BLaER1 (cell line): ENCODE data around the gene RHEBL1.

ENCODE experiments used
- H3K27ac ChIP-seq: shearing (Covaris generic); formaldehyde crosslinking; 2 replicates; pipeline ENCODE4 v1.8.1; 2022
- H3K27me3 ChIP-seq: shearing (Covaris generic); formaldehyde crosslinking; 2 replicates; pipeline ENCODE4 v1.8.1; 2022
- H3K36me3 ChIP-seq: shearing (Covaris generic); formaldehyde crosslinking; 2 replicates; pipeline ENCODE4 v1.8.1; 2022
- H3K4me1 ChIP-seq: shearing (Covaris generic); formaldehyde crosslinking; 2 replicates; pipeline ENCODE4 v1.8.1; 2022
- H3K4me2 ChIP-seq: shearing (Covaris generic); formaldehyde crosslinking; 2 replicates; pipeline ENCODE4 v1.8.1; 2022
- H3K4me3 ChIP-seq: shearing (Covaris generic); formaldehyde crosslinking; 2 replicates; pipeline ENCODE4 v1.8.1; 2022
- H3K9ac ChIP-seq: shearing (Covaris generic); formaldehyde crosslinking; 2 replicates; pipeline ENCODE4 v1.8.1; 2022
- H3K9me3 ChIP-seq: shearing (Covaris generic); formaldehyde crosslinking; 2 replicates; pipeline ENCODE4 v1.8.1; 2022
- H4K20me1 ChIP-seq: shearing (Covaris generic); formaldehyde crosslinking; 2 replicates; pipeline ENCODE4 v1.8.1; 2022
- Cebpa-rat ChIP-seq: shearing (Covaris generic); IDR thresholded peaks from 2 replicates; pipeline ENCODE4 v1.8.1; 2022

The RHEBL1 gene

DNA sequence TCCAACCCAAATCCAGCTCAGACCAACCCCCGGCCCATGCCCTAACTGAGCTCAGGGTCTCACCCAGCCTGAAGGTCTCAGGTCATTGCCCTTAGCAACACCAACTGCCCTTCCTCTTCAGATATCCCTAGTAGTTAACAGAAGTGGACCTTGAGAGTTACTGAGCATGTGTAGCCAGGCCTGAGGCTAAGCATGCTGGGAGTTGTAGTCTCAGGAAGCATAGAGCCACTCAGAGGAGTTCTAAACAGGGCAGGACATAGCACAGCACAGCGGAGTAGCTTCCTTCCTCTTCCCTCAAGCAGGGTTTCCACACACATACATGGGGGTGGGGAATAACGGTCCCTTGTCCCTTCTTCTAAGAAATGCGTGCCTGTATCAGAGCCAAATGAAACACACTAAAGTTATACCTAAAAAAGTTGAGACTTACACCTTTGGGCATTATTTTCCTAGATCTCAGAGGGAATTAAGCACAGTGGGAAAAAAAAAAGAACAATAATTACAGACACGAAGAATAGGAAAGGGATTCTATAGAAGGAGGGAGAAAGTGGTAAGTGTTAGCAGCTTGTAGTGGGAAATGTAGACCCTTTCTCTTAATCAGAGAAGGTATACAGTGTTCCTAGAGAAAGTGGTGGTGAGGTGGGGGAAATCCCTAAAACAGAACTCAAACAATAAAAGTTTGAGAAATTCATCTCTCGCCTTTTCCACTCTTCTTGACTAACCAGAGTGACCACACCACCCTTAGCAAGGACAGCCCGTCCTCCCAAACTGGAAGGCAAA lies 13.6 kb downstream of the RHEBL1 start:
- Histone ChIP-seq H3K9me3 (no peaks in the 10 kb centered on the region), H3K27me3 (no peaks in the 10 kb centered on the region), H3K4me3 (peak overlapping the region; percentile 98), H4K20me1 (peaks cover 90% of the 10 kb centered on the region), H3K4me2 (peak overlapping the region; percentile 90), H3K9ac (peak overlapping the region; percentile 99), H3K27ac (peak overlapping the region; percentile 99), H3K4me1 (peaks cover 28% of the 10 kb centered on the region), H3K36me3 (peaks cover 46% of the 10 kb centered on the region)
- no peak for TF ChIP-seq Cebpa-rat

DNA sequence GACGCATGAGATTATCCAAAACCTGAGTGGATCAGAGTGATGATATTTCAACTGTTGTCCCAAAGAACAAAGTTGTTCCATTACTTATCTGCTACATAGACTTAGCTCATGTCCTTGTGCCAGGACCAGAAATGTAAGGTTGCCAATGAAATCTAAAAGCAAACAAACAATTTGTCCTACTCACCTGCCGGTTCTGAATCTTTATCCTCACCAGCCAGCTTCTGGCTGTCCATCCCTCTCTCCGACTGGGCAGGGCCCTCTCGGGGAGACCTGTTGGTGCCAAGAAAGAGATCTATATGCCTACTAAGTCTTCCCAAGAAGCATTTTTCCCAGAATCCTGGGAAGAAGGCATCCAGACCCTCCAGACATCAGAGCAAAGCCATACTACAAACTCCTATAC lies 14.7 kb downstream of the RHEBL1 start:
- Histone ChIP-seq H3K9ac (peak overlapping the region; percentile 99; the same call in 1 of the 2 replicates), H3K27me3 (no peaks in the 10 kb centered on the region), H3K36me3 (peaks cover 57% of the 10 kb centered on the region), H3K27ac (no peak overlapping the region), H4K20me1 (peaks cover 100% of the 10 kb centered on the region), H3K4me3 (no peak overlapping the region), H3K4me2 (peak overlapping the region; percentile 90), H3K4me1 (peaks cover 27% of the 10 kb centered on the region), H3K9me3 (no peaks in the 10 kb centered on the region)
- no peak for TF ChIP-seq Cebpa-rat

DNA sequence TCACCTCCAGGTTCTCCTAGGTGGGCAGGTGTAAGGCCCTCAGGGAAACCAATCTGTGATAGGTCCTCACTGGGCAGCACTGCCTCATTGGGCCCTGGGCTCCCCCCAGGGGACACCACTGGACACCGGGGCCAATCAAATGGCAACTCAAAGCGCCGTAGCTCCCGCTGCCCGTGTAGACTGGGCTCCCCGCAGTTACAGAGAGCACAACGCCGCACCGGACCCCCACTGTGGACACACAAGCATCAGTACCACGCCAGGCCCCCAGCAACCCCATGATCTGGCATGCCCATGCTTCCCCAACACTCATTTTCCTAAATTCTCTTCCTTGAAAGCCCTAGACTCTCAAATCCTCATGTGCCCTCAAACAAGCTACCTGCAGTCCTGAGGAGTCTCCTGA lies 15.3 kb downstream of the RHEBL1 start:
- TF ChIP-seq Cebpa-rat, result no peak
- H3K9ac ChIP-seq, result no peak overlapping the region
- no peak overlapping the region for H3K4me2 ChIP-seq
- peaks cover 27% of the 10 kb centered on the region for H3K4me1 ChIP-seq
- H3K36me3 ChIP-seq, result peaks cover 63% of the 10 kb centered on the region
- H3K27me3 ChIP-seq, result no peaks in the 10 kb centered on the region
- H3K4me3 ChIP-seq, result no peak overlapping the region
- no peaks in the 10 kb centered on the region for H3K9me3 ChIP-seq
- H3K27ac ChIP-seq, result no peak overlapping the region
- peaks cover 100% of the 10 kb centered on the region for H4K20me1 ChIP-seq

DNA sequence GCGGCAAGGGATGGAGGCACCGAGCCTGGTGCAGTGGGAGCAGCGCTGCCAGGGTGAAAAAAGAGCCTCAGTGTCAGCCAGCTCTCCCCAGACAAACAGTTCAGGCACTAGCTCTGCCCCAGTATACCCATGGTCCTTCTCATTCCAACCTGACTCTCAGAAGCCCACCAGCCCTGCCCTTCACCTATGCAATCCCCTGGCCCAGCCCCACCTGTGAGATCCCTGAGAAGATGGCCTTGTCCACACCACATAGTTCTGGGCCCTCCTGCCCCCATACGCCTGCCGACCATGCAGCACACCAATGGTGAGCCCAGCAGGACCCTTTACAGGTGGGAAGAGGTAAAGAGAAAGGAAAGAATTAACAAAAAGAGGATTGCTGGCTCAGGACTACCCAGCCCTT lies 15.7 kb downstream of the RHEBL1 start:
- TF ChIP-seq Cebpa-rat, result no peak
- Histone ChIP-seq H3K9me3 (no peaks in the 10 kb centered on the region), H3K4me1 (peaks cover 27% of the 10 kb centered on the region), H3K4me3 (no peak overlapping the region), H3K27me3 (no peaks in the 10 kb centered on the region), H4K20me1 (peaks cover 100% of the 10 kb centered on the region), H3K36me3 (peaks cover 67% of the 10 kb centered on the region), H3K27ac (no peak overlapping the region), H3K9ac (no peak overlapping the region), H3K4me2 (no peak overlapping the region)

DNA sequence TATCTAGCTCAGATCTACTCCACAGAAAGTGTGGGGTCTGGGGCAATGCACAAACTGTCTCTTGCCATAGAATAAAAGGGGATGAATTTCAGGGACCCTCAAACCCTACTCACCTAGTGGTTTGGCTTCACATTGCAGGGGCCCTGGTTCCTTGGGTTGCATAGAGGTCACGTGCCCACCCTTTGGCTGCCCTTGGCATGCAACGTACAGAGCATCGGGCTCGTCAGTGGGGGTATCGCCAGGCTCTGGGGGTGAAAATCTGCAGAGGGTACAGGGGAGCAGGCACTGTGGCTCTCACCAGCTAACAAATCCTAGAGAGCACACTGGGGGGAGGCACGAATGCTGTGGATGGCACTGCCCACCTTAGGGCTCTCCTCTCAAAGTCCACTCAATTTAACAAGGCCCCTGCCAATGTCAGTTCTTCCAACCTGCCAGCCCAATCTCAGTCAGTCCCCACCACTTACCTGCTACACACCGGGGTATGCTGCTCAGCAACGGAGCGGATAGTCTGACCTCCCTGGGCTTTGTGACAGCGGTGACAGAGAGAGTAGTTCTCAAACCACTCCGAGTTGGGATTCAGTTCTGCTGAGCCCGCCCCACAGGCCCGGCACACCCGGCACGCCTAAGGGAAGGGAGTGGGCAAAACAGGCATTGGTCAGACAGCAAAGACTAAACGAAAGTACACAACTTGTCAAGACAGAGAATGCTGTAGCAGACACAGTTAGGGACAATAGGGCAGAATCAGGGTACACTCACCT lies 17.1 kb downstream of the RHEBL1 start:
- Histone ChIP-seq H4K20me1 (peaks cover 100% of the 10 kb centered on the region), H3K4me1 (peaks cover 26% of the 10 kb centered on the region), H3K4me3 (no peak overlapping the region), H3K9ac (no peak overlapping the region), H3K27ac (no peak overlapping the region), H3K9me3 (no peaks in the 10 kb centered on the region), H3K4me2 (no peak overlapping the region), H3K36me3 (peaks cover 82% of the 10 kb centered on the region), H3K27me3 (no peaks in the 10 kb centered on the region)
- no peak for TF ChIP-seq Cebpa-rat

DNA sequence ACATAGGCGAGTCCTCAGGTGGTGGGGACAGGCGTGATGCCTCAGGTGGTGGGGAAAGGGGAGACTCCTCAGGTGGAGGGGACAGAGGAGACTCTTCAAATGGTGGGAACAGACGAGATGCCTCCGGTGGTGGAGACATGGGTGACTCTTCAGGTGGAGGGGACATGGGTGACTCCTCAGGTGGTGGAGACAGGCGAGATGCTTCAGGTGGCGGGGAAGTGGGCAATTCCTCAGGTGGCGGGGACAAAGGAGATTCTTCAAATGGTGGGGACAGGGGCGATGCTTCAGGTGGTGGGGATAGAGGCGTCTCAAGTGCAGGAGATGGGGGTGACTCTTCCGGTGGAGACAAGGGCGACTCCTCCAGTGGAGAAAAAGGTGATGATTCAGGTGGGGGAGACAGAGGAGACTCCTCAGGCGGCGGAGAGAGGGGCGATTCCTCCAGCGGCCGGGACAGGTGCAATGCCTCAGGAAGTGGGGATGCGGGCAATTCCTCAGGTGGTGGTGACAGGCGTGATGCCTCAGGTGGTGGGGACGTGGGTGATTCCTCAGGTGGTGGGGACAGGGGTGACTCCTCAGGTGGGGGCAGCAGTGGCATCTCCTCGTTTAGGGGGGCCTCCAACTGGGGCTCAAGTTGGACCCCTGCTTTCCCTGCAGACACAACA lies 17.9 kb downstream of the RHEBL1 start:
- Histone ChIP-seq H3K4me3 (no peak overlapping the region), H3K9me3 (no peaks in the 10 kb centered on the region), H3K27me3 (no peaks in the 10 kb centered on the region), H3K27ac (no peak overlapping the region), H3K4me2 (no peak overlapping the region), H3K9ac (no peak overlapping the region), H3K36me3 (peaks cover 89% of the 10 kb centered on the region), H4K20me1 (peaks cover 100% of the 10 kb centered on the region), H3K4me1 (peaks cover 18% of the 10 kb centered on the region)
- no peak for TF ChIP-seq Cebpa-rat

DNA sequence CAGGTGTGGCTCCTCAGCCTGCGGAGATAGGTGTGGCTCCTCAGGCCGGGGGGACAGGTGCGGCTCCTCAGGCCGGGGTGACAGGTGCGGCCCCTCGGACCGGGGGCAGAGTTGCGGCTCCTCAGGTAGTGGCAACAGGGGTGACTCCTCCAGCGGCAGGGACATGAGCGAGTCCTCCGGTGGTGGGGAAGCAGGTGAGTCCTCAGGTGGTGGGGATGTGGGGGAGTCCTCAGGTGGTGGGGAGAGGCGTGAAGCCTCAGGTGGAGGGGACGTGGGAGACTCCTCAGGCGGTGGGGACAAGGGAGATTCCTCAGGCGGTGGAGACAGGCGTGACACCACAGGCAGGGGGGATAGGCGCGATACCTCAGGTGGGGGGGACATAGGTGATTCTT lies 18.4 kb downstream of the RHEBL1 start:
- TF ChIP-seq Cebpa-rat, result no peak
- H3K9me3 ChIP-seq, result no peaks in the 10 kb centered on the region
- H3K9ac ChIP-seq, result no peak overlapping the region
- H3K27me3 ChIP-seq, result no peaks in the 10 kb centered on the region
- H3K4me3 ChIP-seq, result no peak overlapping the region
- peaks cover 100% of the 10 kb centered on the region for H4K20me1 ChIP-seq
- no peak overlapping the region for H3K4me2 ChIP-seq
- peaks cover 94% of the 10 kb centered on the region for H3K36me3 ChIP-seq
- H3K4me1 ChIP-seq, result peaks cover 13% of the 10 kb centered on the region
- no peak overlapping the region for H3K27ac ChIP-seq

DNA sequence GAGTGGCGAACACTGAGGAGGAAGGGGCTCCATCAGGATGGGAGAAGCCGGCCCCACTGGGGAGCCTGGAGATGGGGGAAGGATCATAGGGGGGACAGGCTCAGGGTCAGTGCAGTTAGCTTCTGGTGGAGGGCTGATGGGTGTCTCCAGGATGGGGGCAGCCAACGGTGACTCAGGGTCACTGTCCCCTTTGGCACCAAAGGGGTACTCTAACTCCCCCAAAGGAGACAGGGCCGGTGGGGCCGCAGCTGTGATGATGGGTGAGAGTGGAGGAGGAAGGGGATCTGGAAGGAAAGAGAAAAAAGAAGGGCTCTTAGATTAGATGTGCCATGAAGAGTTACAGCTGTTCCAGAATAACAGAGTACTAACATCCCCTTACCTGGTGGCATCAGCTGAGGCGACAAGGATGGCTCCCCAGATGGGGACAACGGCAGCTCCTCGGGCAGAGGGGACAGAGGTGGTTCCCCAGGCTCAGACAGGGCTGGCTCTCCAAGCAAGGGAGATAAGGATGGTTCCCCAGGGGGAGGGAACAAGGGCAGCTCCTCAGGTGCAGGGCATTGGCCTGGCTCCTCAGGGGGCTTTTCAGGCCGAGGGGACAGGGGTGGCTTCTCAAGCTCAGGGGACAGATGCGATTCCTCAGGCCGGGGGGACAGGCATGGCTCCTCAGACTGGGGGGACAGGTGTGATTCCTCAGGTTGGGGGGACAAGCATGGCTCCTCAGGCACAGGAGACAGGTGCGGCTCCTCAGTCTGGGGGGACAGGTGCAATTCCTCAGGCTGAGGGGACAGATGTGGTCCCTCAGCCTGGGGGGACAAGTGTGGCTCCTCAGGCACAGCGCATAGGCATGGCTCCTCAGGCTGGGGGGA lies 19.0 kb downstream of the RHEBL1 start:
- Histone ChIP-seq H3K4me1 (peaks cover 8% of the 10 kb centered on the region), H3K36me3 (peaks cover 100% of the 10 kb centered on the region), H3K27ac (no peak overlapping the region), H3K9ac (no peak overlapping the region), H3K9me3 (no peaks in the 10 kb centered on the region), H4K20me1 (peaks cover 100% of the 10 kb centered on the region), H3K27me3 (no peaks in the 10 kb centered on the region), H3K4me3 (no peak overlapping the region), H3K4me2 (no peak overlapping the region)
- no peak for TF ChIP-seq Cebpa-rat

DNA sequence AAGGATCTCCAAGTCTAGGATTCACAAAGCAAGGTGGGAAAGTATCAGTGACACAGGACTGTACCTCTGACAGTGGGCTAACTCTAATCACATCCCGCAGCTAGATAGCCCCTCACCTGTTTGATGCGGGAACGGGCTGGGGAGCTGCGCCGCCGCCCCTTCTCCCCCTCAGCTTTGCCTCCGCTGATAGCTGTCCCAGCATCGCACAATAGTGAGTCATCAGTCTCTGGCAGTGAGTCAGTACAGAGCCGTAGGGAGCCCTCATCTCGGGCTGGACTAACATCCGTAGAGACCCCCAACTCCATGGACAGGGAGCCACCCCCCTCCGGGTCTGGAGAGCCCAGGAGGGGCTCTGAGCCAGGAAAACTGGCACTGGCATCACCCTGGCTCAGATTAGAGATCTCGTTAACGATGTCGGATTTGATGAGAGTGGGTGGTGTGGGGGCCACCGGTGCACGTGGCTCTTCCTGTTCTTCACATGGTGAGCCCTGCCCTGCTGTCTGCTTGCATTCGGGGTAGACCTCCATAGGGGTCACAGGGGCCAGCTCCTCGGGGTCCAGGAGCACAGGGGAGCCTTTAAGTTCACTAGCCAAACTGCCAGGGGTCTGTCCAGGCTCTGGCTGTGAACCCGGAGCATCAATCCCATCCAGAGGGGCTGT lies 20.1 kb downstream of the RHEBL1 start:
- peaks cover 100% of the 10 kb centered on the region for H4K20me1 ChIP-seq
- H3K4me3 ChIP-seq, result no peak overlapping the region
- no peaks in the 10 kb centered on the region for H3K9me3 ChIP-seq
- no peaks in the 10 kb centered on the region for H3K27me3 ChIP-seq
- H3K9ac ChIP-seq, result no peak overlapping the region
- no peaks in the 10 kb centered on the region for H3K4me1 ChIP-seq
- H3K4me2 ChIP-seq, result no peak overlapping the region
- TF ChIP-seq Cebpa-rat, result no peak
- H3K27ac ChIP-seq, result no peak overlapping the region
- H3K36me3 ChIP-seq, result peaks cover 100% of the 10 kb centered on the region
